SHP77 (cell line): Measurements from ENCODE around the gene GH1.
"Not testable (repeated sequence)": the region's sequence is repeated elsewhere in the genome, so short reads cannot be mapped to it uniquely, and the experiment has no call there.

Experiments used
- DNase-seq, 2 experiments: peaks; one replicate each; lab custom pipeline; 2025; lab: John Stamatoyannopoulos, UW

Gene GH1

DNA sequence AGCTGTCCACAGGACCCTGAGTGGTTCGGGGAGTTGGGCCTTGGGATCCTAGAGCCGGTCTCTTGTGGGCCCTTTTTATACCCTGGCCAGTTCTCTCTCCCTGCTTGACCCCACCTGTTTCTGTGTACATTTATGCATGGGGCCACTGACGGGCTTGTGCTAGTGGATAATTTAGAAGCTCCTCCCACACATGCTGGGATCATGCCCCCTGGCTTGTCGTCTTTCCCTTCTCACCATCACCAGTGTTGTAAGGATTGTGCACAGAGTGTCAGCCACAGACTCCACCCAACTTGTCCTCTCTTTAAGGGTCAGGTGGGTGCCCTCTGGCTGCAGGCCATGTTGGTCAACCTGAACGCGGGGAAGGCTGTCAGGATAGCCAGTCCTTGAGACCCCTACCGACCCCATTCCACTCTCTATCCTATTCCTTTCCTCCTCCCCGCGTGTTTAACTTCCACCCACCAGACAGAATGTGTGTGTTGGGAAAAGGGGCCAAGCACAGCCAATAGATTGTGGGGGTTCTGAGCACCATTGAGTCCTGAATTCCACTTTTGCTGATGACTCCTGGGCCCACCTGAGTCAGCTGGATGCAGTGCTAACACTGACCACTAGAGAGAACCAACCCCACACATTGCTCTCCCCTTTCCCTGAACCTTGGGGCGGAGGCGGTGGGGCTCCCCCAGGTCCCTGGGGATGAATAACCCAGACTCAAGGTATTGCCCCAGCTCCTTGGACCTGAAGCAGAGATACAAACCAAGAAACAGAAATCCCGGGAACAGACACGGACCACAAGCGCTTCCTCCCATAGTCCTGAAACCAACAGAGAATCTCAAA is 21.9 kb downstream of the GH1 start, which contains the start of gene CSH1:
TSS of gene CSH1 (minus strand) at position 51 of the 831 bp plus-strand sequence. CDS start 63 bp downstream, outside the sequence.
- DNase-seq: not testable (repeated sequence)

DNA sequence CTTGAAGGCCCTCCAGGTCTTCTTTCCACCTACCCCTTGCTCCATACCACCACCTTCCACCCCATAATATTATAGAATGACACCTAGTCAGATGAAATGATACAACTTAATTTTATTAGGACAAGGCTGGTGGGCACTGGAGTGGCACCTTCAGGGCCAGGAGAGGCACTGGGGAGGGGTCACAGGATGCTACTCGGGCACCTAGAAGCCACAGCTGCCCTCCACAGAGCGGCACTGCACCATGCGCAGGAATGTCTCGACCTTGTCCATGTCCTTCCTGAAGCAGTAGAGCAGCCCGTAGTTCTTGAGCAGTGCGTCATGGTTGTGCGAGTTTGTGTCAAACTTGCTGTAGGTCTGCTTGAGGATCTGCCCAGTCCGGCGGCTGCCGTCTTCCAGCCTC is 23.8 kb downstream of the GH1 start:
- not testable (repeated sequence) for DNase-seq

DNA sequence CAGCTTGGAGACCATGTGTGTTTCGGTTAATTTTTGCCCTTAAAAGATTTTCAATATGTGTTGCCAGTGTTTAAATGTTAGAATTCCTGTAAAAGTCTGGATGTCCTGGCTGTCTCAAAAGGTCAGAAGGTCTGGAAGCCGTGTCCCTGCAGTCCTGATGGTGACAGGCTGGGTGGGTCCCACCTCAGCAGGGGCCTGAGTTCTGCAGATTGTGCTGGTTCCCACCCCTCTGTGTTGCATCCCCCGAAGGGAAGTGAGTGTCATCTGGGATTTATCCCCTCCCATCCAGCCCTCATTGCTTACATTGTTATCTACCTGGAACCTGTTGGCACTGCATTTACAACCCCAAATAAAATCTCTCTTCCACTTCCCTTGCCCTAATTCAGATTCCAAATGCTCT is 24.6 kb downstream of the GH1 start:
- DNase-seq: not testable (repeated sequence)

DNA sequence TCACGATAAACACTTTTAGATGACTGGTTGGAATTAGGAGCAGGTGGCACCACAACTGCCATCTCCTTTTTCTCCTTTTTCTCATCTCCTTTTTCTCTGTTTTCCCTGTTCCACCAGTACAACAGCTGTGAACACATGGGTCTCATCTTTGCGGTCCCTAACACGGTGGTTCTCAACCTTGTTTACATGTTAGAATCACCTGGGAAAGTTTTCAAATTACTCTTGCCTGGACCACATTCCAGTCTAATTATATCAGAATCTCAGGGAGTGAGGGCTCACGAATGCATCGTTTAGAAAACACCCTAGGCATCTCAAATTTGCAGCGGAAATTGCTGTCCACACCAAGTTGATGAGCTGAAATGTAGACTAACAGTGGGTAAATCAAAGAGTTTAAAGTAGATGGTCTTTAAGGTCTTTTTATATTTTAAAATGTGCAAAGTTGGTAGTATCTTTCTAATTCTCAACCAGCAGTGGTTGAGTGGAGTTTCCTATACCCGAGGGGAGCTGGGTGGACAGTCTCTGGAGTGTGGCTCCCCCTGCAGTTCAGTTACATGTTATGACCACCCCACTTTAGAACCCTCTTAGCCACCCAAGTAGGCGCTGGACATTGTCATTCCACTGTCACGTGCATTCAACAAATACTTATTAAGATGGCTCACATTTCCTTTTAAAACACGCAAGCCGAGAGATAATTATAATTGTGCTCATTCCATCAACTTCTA is 26.2 kb downstream of the GH1 start:
- DNase-seq: not testable (repeated sequence)

DNA sequence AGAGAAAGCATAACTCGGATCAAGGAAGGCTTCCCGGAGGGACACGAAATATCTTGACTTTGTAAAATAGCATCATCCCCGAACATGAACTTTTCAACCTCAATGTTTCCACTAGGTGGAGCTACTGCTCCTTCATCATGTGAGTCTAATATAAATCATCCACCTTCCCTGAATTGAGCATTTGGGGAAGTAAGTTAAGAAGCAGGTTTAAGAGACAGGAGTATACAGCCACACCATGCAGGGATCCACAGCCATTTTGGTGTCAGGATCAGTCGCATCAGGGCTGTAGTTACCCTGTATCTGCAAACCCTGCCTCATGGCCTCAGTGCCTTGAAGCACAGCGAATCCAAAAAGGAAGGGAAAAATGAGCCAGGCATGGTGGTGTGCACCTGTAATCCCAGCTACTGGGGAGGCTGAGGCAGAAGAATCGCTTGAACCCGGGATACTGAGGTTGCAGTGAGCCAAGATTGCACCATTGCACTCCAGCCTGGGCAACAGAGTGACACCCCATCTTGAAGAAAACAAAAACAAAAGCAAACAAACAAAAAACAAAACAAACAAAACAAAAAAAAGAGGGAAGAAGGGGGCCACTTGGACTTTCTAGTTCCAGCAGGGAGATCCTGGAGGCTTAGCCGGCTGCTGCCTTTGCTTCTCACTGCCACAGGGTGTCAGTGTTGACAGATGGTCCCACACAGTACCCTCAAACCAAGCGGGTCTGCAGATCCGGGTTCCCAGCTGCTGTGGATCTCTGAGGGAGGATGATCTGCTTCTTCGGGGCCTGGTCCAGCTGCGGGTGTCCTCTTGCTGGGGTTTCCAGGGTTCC is 29.4 kb downstream of the GH1 start:
- peak; percentile 18 to 28 for DNase-seq

DNA sequence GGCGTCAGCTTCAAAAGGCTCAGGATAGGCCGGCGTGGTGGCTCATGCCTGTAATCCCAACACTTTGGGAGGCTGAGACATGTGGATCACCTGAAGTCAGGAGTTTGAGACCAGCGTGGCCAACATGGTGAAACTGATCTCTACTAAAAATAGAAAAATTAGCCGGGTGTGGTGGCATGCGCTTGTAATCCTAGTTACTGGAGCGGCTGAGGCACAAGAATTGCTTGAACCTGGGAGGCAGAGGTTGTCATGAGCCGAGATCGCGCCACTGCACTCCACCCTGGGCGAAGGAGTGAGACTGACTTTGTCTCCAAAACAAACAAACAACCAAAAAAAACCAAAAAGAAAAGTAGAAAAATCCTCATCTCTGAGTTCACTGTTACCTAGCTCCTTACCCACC is 33.5 kb downstream of the GH1 start:
- DNase-seq: not testable (repeated sequence)

DNA sequence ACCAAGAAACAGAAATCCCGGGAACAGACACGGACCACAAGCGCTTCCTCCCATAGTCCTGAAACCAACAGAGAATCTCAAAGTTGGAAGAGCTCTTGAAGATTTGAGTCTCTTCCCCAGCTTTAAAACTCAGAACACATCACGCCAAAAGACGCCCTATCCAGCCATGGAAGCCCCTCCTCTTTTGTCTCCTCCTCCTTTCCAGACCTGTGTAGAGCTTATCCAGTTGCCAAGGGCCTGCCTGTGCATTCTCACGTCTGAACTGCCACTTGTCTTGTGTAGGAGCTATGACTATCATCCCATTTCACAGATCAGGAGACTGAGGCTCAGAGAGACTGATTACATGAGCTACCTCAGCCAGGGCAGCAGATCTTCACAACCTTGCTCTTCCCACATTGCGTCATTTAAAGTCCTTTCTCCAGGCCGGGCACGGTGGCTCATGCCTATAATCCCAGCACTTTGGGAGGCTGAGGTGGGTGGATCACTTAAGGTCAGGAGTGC is 36.0 kb downstream of the GH1 start:
- DNase-seq: not testable (repeated sequence)

DNA sequence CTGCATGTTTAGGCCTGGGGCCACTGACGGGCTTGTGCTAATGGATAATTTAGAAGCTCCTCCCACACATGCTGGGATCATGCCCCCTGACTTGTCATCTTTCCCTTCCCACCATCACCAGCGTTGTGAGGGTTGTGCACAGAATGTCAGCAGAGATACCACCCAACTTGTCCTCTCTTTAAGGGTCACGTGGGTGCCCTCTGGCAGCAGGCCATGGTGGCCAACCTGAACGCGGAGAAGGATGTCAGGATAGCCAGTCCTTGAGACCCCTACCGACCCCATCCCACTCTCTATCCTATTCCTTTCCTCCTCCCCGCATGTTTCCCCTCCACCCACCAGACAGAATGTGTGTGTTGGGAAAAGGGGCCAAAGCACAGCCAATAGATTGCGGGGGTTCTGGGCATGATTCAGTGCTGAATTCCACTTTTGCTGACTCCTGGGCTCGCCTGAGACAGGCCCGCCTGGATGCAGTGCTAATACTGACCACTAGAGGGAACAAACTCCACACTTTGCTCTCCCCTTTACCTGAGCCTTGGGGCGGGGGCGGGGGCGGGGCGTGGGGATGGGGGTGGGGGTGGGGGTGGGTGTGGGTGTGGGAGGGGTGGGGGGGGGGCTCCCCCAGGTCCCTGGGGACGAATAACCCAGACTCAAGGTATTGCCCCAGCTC is 36.6 kb downstream of the GH1 start, which contains the start of gene GH2:
TSS of gene GH2 (minus strand) at position 10 of the 667 bp plus-strand sequence. CDS start 143 bp downstream, outside the sequence.
- DNase-seq: no peak

DNA sequence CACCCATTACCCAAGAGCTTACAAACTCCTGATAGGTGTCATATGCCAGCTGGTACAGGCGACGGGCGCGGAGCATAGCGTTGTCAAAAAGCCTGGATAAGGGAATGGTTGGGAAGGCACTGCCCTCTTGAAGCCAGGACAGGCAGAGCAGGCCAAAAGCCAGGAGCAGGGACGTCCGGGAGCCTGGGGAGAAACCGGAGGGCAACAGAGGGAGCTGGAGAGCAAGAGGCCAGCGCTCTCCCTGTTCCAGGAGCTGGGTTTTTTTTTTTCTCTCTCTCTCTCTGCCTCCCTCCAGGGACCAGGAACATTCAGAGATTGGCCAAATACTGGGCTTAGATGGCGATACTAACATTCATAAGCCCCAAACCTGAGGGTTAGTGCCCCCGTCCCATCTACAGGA is 37.3 kb downstream of the GH1 start:
- DNase-seq: not testable (repeated sequence)

DNA sequence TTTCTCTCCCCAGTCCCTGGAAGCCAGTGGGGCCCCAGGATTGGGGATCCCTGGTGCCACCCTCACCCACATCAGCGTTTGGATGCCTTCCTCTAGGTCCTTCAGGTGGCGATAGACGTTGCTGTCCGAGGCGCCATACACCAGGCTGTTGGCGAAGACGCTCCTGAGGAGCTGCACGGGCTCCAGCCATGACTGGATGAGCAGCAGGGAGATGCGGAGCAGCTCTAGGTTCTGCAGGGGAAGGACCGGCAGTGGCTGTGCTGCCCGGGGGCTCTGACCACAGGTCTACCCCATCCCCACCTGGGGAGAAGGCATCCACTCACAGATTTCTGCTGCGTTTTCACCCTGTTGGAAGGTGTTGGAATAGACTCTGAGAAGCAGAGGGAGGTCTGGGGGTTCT is 37.9 kb downstream of the GH1 start:
- no peak for DNase-seq

DNA sequence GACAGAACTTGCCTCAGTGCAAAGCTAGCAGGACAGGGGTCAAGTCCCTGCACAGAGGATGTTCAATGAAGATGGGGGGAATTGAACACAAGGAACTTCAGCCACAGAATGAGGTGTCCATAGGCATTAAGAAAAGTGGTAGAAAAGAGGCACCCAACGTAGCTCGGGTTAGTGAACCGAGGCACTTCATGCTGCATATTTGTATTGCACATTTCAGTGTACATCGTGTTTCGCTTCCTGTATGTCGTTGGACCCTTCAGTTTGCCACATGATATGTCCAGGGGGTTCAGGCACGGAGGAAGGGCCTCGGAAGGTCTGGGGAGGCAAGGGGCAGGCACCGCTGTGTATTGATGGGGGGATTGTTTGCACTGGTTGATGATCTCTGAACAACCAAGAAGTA is 40.2 kb downstream of the GH1 start:
- not testable (repeated sequence) for DNase-seq

DNA sequence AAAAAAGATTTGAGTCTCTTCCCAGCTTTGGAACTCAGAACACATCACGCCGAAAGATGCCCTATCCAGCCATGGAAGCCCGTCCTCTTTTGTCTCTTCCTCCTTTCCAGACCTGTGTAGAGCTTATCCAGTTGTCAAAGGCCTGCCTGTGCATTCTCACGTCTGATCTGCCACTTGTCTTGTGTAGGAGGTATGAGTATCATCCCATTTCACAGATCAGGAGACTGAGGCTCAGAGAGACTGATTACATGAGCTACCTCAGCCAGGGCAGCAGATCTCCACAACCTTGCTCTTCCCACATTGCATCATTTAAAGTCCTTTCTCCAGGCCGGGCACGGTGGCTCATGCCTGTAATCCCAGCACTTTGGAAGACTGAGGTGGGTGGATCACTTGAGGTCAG is 43.9 kb downstream of the GH1 start:
- DNase-seq: not testable (repeated sequence)

DNA sequence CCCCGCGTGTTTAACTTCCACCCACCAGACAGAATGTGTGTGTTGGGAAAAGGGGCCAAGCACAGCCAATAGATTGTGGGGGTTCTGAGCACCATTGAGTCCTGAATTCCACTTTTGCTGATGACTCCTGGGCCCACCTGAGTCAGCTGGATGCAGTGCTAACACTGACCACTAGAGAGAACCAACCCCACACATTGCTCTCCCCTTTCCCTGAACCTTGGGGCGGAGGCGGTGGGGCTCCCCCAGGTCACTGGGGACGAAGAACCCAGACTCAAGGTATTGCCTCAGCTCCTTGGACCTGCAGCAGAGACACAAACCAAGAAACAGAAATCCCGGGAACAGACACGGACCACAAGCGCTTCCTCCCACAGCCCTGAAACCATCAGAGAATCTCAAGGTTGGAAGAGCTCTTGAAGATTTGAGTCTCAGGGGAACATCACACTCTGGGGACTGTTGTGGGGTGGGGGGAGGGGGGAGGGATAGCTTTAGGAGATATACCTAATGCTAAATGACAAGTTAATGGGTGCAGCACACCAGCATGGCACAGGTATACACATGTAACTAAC is 44.5 kb downstream of the GH1 start:
- not testable (repeated sequence) for DNase-seq

DNA sequence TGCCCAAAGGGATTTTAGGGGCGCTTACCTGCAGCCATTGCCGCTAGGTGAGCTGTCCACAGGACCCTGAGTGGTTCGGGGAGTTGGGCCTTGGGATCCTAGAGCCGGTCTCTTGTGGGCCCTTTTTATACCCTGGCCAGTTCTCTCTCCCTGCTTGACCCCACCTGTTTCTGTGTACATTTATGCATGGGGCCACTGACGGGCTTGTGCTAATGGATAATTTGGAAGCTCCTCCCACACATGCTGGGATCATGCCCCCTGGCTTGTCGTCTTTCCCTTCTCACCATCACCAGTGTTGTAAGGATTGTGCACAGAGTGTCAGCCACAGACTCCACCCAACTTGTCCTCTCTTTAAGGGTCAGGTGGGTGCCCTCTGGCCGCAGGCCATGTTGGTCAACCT is 45.1 kb downstream of the GH1 start, which contains the start of gene CSH2:
TSS of gene CSH2 (minus strand) at position 101 of the 400 bp plus-strand sequence. CDS start at position 38, 63 bp downstream.
- not testable (repeated sequence) for DNase-seq

DNA sequence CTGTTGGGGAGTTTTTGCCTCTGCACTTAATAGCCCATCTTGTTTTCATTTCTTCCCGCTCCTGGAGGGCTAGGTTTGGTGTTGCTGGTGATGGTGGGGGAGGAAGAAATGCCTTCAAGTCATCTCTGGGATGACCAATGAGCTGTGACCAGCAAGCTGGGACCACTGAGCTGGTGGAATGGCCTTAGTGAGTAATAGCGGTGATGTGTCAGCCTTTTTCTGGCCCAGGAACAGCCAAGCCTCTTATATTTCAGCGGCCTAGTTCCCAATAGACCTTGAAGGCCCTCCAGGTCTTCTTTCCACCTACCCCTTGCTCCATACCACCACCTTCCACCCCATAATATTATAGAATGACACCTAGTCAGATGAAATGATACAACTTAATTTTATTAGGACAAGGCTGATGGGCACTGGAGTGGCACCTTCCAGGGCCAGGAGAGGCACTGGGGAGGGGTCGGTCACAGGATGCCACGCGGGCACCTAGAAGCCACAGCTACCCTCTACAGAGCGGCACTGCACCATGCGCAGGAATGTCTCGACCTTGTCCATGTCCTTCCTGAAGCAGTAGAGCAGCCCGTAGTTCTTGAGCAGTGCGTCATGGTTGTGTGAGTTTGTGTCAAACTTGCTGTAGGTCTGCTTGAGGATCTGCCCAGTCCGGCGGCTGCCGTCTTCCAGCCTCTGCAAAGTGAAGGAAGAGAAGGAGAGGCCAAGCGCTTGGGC is 46.8 kb downstream of the GH1 start:
- DNase-seq: not testable (repeated sequence)

DNA sequence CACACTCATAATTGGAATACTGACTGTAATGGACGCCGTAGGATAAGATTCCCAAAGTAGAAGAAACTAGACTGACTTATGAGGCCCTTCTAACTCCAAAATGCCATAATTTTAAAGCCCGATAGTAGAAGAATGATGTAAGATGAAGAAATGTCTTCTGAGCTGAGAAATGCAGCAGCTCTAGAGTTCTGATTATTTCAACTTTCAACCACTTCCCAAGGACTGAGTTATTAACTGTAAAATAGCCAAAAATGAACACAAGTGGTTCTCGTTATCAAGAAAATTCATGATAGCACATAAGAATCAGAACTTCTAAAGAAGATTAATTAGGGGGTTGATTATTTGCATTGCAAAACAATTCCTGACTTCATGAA is 48.4 kb downstream of the GH1 start:
- DNase-seq: not testable (repeated sequence)

DNA sequence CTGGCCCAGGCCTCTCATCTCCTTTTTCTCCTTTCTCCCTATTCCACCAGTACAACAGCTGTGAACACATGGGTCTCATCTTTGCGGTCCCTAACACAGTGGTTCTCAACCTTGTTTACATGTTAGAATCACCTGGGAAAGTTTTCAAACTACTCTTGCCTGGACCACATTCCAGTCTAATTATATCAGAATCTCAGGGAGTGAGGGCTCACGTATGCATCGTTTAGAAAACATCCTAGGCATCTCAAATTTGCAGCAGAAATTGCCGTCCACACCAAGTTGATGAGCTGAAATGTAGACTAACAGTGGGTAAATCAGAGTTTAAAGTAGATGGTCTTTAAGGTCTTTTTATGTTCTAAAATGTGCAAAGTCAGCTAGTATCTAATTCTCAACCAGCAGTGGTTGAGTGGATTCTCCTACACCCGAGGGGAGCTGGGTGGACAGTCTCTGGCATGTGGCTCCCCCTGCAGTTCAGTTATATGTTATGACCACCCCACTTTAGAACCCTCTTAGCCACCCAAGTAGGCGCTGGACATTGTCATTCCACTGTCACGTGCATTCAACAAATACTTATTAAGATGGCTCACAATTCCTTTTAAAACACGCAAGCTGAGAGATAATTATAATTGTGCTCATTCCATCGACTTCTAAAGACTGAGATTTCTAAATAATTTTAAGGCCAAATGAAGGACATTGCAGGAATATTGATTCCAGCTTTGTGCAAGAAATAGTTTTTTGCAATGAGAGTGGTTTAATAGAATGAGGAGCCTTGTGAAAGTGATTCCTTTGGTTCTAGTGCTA is 48.9 kb downstream of the GH1 start:
- DNase-seq: not testable (repeated sequence)
